ENCODE data around the gene IFT25.

- TF ChIP-seq EZH2 (IDR thresholded peaks at IDR 0.05; ENCODE audit: low read depth), result no peak
- TF ChIP-seq, protein P1, sequence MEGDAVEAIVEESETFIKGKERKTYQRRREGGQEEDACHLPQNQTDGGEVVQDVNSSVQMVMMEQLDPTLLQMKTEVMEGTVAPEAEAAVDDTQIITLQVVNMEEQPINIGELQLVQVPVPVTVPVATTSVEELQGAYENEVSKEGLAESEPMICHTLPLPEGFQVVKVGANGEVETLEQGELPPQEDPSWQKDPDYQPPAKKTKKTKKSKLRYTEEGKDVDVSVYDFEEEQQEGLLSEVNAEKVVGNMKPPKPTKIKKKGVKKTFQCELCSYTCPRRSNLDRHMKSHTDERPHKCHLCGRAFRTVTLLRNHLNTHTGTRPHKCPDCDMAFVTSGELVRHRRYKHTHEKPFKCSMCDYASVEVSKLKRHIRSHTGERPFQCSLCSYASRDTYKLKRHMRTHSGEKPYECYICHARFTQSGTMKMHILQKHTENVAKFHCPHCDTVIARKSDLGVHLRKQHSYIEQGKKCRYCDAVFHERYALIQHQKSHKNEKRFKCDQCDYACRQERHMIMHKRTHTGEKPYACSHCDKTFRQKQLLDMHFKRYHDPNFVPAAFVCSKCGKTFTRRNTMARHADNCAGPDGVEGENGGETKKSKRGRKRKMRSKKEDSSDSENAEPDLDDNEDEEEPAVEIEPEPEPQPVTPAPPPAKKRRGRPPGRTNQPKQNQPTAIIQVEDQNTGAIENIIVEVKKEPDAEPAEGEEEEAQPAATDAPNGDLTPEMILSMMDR (conservative IDR thresholded peaks at IDR 0.05), result no peak
Observed at GRCh38 chr1:53918343-53918742, 27.2 kb downstream of the IFT25 start.
